Astrocyte (in vitro differentiated cells and primary cell): ENCODE results near the gene MAPKBP1.

Experiments used
- EZH2 ChIP-seq: IDR thresholded peaks from 2 replicates; pipeline ENCODE4 v1.6.1; 2012; ENCODE audit warnings: mild to moderate bottlenecking, low read length, inconsistent platforms; ENCODE audit not compliant: insufficient read depth
- TF ChIP-seq, protein P1 (sequence below): IDR thresholded peaks from 2 replicates; pipeline ENCODE4 v1.5.1; 2011; ENCODE audit warnings: low read depth, mild to moderate bottlenecking, inconsistent platforms, low read length, moderate library complexity; ENCODE audit not compliant: insufficient read depth

DNA sequence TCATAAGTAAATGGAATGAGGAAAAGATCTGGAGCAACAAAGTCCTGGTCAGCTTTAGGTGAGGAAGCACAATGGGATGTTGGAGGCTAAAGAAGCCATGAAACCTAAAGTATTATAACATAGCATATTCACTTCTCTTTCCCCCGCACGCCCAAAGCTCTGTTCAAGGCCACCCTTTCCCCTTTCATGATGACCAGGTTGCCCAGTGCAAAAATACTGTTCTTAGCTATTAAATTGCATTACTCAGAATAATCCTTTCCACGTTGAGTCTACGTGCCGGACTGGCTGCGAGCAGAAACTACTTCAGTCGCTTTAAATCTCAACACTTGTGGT lies 589 bp upstream of the MAPKBP1 start:
- TF ChIP-seq, protein P1, sequence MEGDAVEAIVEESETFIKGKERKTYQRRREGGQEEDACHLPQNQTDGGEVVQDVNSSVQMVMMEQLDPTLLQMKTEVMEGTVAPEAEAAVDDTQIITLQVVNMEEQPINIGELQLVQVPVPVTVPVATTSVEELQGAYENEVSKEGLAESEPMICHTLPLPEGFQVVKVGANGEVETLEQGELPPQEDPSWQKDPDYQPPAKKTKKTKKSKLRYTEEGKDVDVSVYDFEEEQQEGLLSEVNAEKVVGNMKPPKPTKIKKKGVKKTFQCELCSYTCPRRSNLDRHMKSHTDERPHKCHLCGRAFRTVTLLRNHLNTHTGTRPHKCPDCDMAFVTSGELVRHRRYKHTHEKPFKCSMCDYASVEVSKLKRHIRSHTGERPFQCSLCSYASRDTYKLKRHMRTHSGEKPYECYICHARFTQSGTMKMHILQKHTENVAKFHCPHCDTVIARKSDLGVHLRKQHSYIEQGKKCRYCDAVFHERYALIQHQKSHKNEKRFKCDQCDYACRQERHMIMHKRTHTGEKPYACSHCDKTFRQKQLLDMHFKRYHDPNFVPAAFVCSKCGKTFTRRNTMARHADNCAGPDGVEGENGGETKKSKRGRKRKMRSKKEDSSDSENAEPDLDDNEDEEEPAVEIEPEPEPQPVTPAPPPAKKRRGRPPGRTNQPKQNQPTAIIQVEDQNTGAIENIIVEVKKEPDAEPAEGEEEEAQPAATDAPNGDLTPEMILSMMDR: no peak
- TF ChIP-seq EZH2: no peak
